ENCODE measurements around the gene VSTM5. TPM values are rescaled to one million over a fixed set of nuclear protein-coding genes. Genes with fewer than 3 reads are reported as not detected.
"Not testable (repeated sequence)": the region's sequence is repeated elsewhere in the genome, so short reads cannot be mapped to it uniquely, and the experiment has no call there.

The VSTM5 gene
- total RNA-seq, 1 experiment from 2014 or later: not detected

GRCh38 chr11:93887111-93887510 is 36.7 kb upstream of the VSTM5 start:
- H2BK120ac ChIP-seq (ENCODE audit: low read depth, low read length, poor library complexity, severe bottlenecking): no peak overlapping the region
- no peaks in the 10 kb centered on the region for H3K27me3 ChIP-seq (ENCODE audit: insufficient read depth, low read length)
- no peak overlapping the region for H2BK20ac ChIP-seq (ENCODE audit: low read depth, low read length, poor library complexity, severe bottlenecking)
- Mint-ChIP-seq H3K27me3 (ENCODE audit: low read depth) (0 out of 2 replicates have a peak, but pooled peaks cover 1% of the 10 kb centered on the region), H3K4me1 (no peaks in the 10 kb centered on the region; a peak in 1 of 4 replicates), H3K9me3 (peaks cover 16 to 20% of the 10 kb centered on the region in 2 experiments), H3K27ac (0 out of 7 replicates have a peak overlapping the region, but pooled peaks of 1 of the 3 experiments have one; percentile 17), H3K36me3 (ENCODE audit: insufficient read depth in 1 of 3, low read depth in 3 of 3) (peaks cover 2 to 18% (median 9%) of the 10 kb centered on the region in 3 experiments), H3K4me3 (no peak overlapping the region)
- no peak for TF ChIP-seq CTCF (conservative IDR thresholded peaks at IDR 0.05)
- H3K23ac ChIP-seq (ENCODE audit: insufficient read length, low read depth, low read length): no peak overlapping the region
- H2AFZ ChIP-seq (ENCODE audit: low read length): no peak overlapping the region
- no peaks in the 10 kb centered on the region for H3K79me1 ChIP-seq (ENCODE audit: insufficient read depth, low read depth, low read length, poor library complexity, severe bottlenecking)
- no peak overlapping the region for H4K5ac ChIP-seq (ENCODE audit: insufficient read length, low read depth, low read length)
- H4K91ac ChIP-seq (ENCODE audit: insufficient read length, low read depth, low read length): no peak overlapping the region
- WGBS (ENCODE audit: extremely low coverage, insufficient read length, low lambda C conversion rate): no CpG with 5 or more reads among the region's 5 CpGs
- H2BK5ac ChIP-seq (ENCODE audit: insufficient read length, low read length): no peak overlapping the region
- no peaks in the 10 kb centered on the region for H3K9me3 ChIP-seq (ENCODE audit: control insufficient read depth, low read depth, low read length)
- H4K8ac ChIP-seq (replicated peaks; ENCODE audit: insufficient read length, low read depth, low read length): no peak overlapping the region
- H3K9ac ChIP-seq (ENCODE audit: extremely low read depth, insufficient read length, low read length): no peak overlapping the region
- H4K20me1 ChIP-seq (ENCODE audit: control insufficient read depth, insufficient read depth, insufficient read length): no peaks in the 10 kb centered on the region
- no peaks in the 10 kb centered on the region for H3K23me2 ChIP-seq (ENCODE audit: insufficient read length, low read depth, low read length, poor library complexity, severe bottlenecking)
- H3K4ac ChIP-seq (ENCODE audit: low read depth, low read length): no peak overlapping the region
- no peak for DNase-seq
- H3K14ac ChIP-seq (ENCODE audit: insufficient read depth, low read length): no peak overlapping the region
- no peak overlapping the region for H3K18ac ChIP-seq (ENCODE audit: insufficient read length, low read depth, low read length)
- H3K4me2 ChIP-seq (ENCODE audit: insufficient read depth, insufficient read length, low read length): no peak overlapping the region
- no peaks in the 10 kb centered on the region for H3K4me1 ChIP-seq (ENCODE audit: insufficient read depth, low read length)
- H3K79me2 ChIP-seq (ENCODE audit: insufficient read depth, low read length): no peaks in the 10 kb centered on the region
- no peak overlapping the region for H2AK5ac ChIP-seq (ENCODE audit: insufficient read length, low read length)
- H2BK12ac ChIP-seq (ENCODE audit: insufficient read length, low read depth, low read length): no peak overlapping the region
- no peak overlapping the region for H3K56ac ChIP-seq (ENCODE audit: insufficient read length, low read depth, low read length)
- H3T11ph ChIP-seq (ENCODE audit: low read length): no peak overlapping the region
- no peak overlapping the region for H2BK15ac ChIP-seq (ENCODE audit: low read depth, low read length)
- no peak overlapping the region for H3K27ac ChIP-seq (ENCODE audit: insufficient read length, low read depth, low read length)

- not testable (repeated sequence) for H3K23me2 ChIP-seq (ENCODE audit: insufficient read length, low read depth, low read length, poor library complexity, severe bottlenecking); H4K20me1 ChIP-seq (ENCODE audit: control insufficient read depth, insufficient read depth, insufficient read length); H2AFZ ChIP-seq (ENCODE audit: low read length); H3K18ac ChIP-seq (ENCODE audit: insufficient read length, low read depth, low read length); H2BK12ac ChIP-seq (ENCODE audit: insufficient read length, low read depth, low read length); DNase-seq; H3K4ac ChIP-seq (ENCODE audit: low read depth, low read length); H3K79me2 ChIP-seq (ENCODE audit: insufficient read depth, low read length); H3K4me3 Mint-ChIP-seq; H3K27me3 ChIP-seq (ENCODE audit: insufficient read depth, low read length); H3K23ac ChIP-seq (ENCODE audit: insufficient read length, low read depth, low read length); H3K4me2 ChIP-seq (ENCODE audit: insufficient read depth, insufficient read length, low read length); H4K91ac ChIP-seq (ENCODE audit: insufficient read length, low read depth, low read length); H3K56ac ChIP-seq (ENCODE audit: insufficient read length, low read depth, low read length); H3K4me1 ChIP-seq (ENCODE audit: insufficient read depth, low read length); H3K27me3 Mint-ChIP-seq (ENCODE audit: low read depth); H3K9ac ChIP-seq (ENCODE audit: extremely low read depth, insufficient read length, low read length); H4K5ac ChIP-seq (ENCODE audit: insufficient read length, low read depth, low read length); H3K14ac ChIP-seq (ENCODE audit: insufficient read depth, low read length); H2BK20ac ChIP-seq (ENCODE audit: low read depth, low read length, poor library complexity, severe bottlenecking); H3K79me1 ChIP-seq (ENCODE audit: insufficient read depth, low read depth, low read length, poor library complexity, severe bottlenecking); H2BK5ac ChIP-seq (ENCODE audit: insufficient read length, low read length); H2BK120ac ChIP-seq (ENCODE audit: low read depth, low read length, poor library complexity, severe bottlenecking); H2BK15ac ChIP-seq (ENCODE audit: low read depth, low read length); H3T11ph ChIP-seq (ENCODE audit: low read length); H2AK5ac ChIP-seq (ENCODE audit: insufficient read length, low read length); H4K8ac ChIP-seq (replicated peaks; ENCODE audit: insufficient read length, low read depth, low read length); H3K9me3 ChIP-seq (ENCODE audit: control insufficient read depth, low read depth, low read length); H3K27ac ChIP-seq (ENCODE audit: insufficient read length, low read depth, low read length)
- H3K27ac Mint-ChIP-seq: peak overlapping the region in 2 of 3 experiments; percentile 74 to 80; a peak in 4 of 7 replicates
- peaks cover 20 to 22% of the 10 kb centered on the region in 2 experiments for H3K9me3 Mint-ChIP-seq
- H3K36me3 Mint-ChIP-seq (ENCODE audit: insufficient read depth in 1 of 3, low read depth in 3 of 3): peaks cover 6 to 22% (median 13%) of the 10 kb centered on the region in 3 experiments
- H3K4me1 Mint-ChIP-seq: peaks cover 35 to 41% of the 10 kb centered on the region in 2 experiments
These were observed 28.7 kb upstream of the VSTM5 start for GRCh38 chr11:93879114-93879513.
